GM13977 (cell line): ENCODE data around the gene YAE1.
A peak's percentile ranks its signal among the peaks of the same experiment; 100 is the strongest.

Source experiments
- DNase-seq: peaks from one replicate; pipeline ENCODE4 v3.0.0; 2012; ENCODE audit warnings: low spot score
- in situ Hi-C: fragments of 300-500 bp; cut with MboI; formaldehyde crosslinking; loops from one replicate; pipeline ENCODE4 v1.12.0; 2022; ENCODE audit warnings: low sequenced_read_pairs, low pct_unique_long_range_greater_than_20kb, mixed read lengths, inconsistent platforms; ENCODE audit not compliant: unreplicated experiment
- TF ChIP-seq, protein P1 (sequence below): IDR thresholded peaks from 2 replicates; pipeline ENCODE4 v1.5.1; 2012; ENCODE audit warnings: mild to moderate bottlenecking, control low read depth; ENCODE audit not compliant: insufficient read depth; ENCODE audit errors: extremely low read depth, missing control alignments

Gene YAE1

GRCh38 chr7:39617005-39617404 lies 50.8 kb downstream of the YAE1 start:
- no peak for DNase-seq
- TF ChIP-seq, protein P1, sequence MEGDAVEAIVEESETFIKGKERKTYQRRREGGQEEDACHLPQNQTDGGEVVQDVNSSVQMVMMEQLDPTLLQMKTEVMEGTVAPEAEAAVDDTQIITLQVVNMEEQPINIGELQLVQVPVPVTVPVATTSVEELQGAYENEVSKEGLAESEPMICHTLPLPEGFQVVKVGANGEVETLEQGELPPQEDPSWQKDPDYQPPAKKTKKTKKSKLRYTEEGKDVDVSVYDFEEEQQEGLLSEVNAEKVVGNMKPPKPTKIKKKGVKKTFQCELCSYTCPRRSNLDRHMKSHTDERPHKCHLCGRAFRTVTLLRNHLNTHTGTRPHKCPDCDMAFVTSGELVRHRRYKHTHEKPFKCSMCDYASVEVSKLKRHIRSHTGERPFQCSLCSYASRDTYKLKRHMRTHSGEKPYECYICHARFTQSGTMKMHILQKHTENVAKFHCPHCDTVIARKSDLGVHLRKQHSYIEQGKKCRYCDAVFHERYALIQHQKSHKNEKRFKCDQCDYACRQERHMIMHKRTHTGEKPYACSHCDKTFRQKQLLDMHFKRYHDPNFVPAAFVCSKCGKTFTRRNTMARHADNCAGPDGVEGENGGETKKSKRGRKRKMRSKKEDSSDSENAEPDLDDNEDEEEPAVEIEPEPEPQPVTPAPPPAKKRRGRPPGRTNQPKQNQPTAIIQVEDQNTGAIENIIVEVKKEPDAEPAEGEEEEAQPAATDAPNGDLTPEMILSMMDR = no peak

GRCh38 chr7:39618868-39619267 lies 52.7 kb downstream of the YAE1 start:
- DNase-seq = no peak
- in situ Hi-C loops = no loop called here
- TF ChIP-seq, protein P1 = no peak

More at GRCh38 chr7:39617005-39617404, 50.8 kb downstream of the YAE1 start:
- in situ Hi-C loops = no loop called here

- in situ Hi-C loops = no loop called here
- DNase-seq = no peak
- TF ChIP-seq, protein P1 = no peak
Observed at GRCh38 chr7:39620486-39620885, 54.3 kb downstream of the YAE1 start.

DNA sequence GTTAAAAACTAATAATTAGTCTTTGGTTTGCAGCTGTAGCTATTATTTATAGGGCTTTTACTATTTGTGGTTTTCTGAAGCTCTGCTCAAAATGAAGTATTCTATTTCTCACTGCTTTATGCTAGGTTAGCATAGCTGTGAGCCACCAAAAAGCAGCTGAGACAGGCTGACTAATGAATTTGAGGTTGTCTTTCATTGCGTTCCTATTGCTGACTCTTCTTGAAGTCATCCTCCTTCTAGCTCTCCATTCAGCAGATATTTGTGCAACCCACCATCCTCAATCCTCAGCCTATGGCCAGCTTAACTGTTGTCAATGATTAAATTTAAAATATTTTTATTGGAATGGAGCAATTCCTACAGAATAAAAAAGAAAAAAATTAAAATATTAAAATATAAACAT lies 55.1 kb downstream of the YAE1 start:
- in situ Hi-C loops = no loop called here
- TF ChIP-seq, protein P1 = no peak
- DNase-seq = no peak

GRCh38 chr7:39621784-39622411 lies 55.7 kb downstream of the YAE1 start:
- in situ Hi-C loops = no loop called here
- TF ChIP-seq, protein P1 = no peak
- peak; percentile 70 for DNase-seq
